NCI-H69 (cell line): ENCODE measurements around the gene PHACTR3.
A peak's percentile ranks its signal among the peaks of the same experiment; 100 is the strongest.

Source experiments
- DNase-seq: peaks from one replicate; lab custom pipeline; 2025; lab: John Stamatoyannopoulos, UW

Gene PHACTR3

DNA sequence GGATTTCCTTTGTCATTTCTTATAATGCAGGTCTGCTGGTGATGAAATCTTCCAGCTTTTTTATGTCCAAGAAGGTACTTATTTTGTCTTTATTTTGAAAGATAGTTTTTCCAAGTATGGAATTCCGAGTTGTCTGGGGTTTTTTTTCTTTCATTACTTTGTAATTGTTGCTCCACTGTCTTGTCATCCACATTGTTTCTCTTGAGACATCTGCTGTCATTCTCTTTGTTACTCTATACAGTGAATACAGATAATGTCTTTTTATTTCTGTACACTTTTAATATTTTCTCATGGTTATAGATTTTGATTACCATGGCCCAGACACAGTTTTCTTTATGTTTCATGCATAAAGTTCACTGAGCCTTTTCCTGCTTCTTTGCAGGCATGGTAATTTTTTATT is 196.0 kb downstream of the PHACTR3 start:
- no peak for DNase-seq

GRCh38 chr20:59802018-59802417 is 197.7 kb downstream of the PHACTR3 start:
- no peak for DNase-seq

GRCh38 chr20:59802471-59803221 is 198.3 kb downstream of the PHACTR3 start:
- no peak for DNase-seq

GRCh38 chr20:59804347-59804746 is 200.0 kb downstream of the PHACTR3 start:
- DNase-seq, result no peak

DNA sequence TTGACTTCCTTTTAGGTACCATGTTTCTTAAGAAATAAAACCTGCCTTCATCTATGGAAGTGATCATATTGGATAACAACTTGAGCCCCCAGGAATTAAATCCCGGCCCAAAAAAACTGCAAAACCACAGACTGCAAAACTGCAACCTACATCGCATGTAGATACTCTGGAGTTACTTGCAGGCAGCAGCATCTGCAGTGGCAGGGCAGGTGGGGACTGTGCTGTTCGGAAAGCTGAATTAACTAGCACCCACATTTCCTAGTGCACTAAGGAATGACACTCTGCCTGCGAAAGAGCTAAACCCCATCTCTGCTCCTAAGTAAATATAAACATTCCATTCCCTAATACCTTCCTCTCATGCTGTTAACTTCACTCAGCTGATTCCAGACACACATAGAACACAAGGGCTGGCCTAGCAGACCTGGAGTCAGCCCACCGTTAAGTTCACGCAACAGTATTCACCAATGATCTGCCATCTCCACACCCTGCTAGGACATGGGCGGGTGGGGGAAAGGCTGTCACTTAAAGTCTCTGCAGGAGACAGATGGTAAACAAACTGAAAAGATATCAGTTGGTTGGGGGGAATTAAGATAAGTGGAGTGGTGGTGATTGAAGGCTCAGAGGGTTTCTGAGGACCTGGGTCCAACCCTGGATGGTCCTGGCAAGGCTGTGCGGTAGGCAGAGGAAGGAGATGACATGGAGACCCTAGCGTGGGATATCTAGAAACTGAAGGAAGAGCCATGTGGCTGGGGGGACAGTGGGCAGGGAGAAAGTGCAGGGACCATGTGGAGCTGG is 200.7 kb downstream of the PHACTR3 start:
- no peak for DNase-seq

- DNase-seq, result no peak
Measured at GRCh38 chr20:59805786-59806577, 201.6 kb downstream of the PHACTR3 start.

- DNase-seq, result no peak
Measured at GRCh38 chr20:59806578-59806975, 202.2 kb downstream of the PHACTR3 start.

DNA sequence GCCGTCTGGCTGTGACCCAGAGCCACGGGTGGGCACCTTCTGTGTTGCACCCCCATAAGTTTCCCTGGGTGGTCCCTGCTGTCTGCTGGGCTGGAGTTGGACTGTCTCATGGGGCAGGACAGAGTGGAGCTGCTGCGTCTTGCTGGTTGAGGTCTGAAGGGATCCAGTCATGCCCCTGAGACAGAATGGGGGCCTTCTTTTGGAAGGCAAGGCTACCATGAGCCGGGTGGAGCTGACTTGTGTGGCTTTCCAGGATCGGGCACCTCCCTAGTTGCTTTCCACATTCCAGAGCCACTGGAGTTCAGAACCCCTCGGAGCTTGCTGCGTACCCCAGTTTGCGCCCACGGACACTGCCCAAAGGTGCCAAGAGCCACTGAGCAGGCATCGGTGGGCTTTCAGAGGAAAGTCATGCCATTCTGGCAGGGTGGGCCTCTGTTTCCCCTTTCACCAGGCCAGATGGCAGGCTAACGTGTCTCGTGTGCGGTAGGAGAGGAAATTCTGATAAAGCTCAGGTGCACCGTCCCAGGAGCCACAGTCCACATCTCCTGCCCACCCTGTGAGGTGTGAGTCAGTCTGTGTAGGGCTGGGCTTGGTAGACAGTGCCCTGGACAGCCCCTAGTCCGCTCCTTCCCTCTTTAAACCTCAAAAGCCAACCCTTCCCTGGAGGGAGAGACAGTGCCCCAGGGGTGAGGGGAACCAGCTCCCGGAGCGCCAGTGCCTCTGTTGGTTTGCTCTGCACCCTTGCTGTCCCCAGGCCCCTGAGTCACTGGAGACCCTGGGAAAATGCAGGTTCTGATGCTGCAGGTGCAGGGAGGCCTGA is 203.8 kb downstream of the PHACTR3 start:
- DNase-seq, result no peak

GRCh38 chr20:59808729-59809381 is 204.5 kb downstream of the PHACTR3 start:
- no peak for DNase-seq

GRCh38 chr20:59809630-59810448 is 205.5 kb downstream of the PHACTR3 start:
- no peak for DNase-seq

GRCh38 chr20:59810449-59811187 is 206.3 kb downstream of the PHACTR3 start:
- peak; percentile 39 for DNase-seq

DNA sequence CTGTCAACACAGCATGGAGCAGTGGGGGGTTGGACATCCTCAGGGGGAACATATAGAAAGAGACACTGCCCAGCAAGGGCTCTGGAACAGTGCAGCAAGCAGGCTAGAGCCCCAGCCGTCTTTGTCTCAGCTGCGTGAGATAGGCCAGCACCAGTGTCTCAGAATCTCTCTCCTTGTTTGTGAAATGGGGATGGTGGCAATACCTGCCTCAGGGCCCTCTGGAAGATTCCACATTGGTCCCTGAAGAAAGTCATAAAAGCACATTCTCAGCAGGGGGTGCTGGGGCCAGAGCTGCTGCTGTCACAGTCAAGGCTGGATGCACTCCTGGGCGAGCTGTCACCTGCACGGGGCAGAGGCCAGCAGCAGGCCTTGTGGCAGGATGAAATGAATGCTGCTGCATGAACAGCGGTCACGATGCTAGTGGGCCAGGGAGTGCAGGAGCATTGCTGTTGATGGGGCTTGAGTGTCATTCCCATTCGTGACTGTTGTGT is 207.4 kb downstream of the PHACTR3 start:
- no peak for DNase-seq

DNA sequence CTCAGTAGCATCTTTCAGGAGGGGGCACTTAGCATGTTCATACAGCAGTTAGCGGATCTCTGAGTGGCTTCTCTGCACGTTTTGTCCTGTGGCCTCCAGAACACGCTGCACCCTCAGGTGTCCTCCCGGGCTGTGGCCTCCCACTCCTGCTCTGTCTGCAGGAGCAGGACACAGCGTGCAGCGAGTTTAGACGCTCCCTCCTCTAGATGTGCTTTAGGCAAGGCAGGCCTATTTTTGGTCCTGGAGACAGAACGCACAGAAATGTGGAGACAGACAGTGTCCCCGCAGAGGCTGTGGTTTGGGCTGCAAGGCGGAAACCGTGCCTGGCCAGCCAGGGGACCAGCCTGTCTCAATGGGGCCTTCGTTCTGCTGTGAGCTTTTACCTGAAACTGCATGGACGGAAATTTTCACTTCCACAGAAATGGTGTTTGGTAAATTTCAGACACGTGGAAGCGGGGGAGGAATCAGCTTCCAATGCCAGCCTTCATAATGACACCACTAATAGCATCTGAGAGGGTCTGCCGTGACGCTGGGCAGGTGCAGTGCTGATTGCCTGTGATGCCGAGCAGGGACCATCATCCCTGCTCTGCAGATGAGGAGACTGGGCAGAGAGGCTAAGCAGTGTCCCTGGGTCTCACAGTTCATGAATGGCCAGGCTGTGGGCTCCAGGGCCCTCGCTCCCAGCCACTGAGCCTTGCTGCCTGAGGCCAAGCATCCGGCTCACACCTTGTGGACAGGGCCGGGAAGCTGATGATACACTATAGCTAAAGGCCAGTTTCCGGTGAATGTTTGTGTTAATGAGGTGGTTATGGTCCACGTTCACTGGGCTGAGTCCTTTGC is 208.2 kb downstream of the PHACTR3 start:
- DNase-seq, result no peak

DNA sequence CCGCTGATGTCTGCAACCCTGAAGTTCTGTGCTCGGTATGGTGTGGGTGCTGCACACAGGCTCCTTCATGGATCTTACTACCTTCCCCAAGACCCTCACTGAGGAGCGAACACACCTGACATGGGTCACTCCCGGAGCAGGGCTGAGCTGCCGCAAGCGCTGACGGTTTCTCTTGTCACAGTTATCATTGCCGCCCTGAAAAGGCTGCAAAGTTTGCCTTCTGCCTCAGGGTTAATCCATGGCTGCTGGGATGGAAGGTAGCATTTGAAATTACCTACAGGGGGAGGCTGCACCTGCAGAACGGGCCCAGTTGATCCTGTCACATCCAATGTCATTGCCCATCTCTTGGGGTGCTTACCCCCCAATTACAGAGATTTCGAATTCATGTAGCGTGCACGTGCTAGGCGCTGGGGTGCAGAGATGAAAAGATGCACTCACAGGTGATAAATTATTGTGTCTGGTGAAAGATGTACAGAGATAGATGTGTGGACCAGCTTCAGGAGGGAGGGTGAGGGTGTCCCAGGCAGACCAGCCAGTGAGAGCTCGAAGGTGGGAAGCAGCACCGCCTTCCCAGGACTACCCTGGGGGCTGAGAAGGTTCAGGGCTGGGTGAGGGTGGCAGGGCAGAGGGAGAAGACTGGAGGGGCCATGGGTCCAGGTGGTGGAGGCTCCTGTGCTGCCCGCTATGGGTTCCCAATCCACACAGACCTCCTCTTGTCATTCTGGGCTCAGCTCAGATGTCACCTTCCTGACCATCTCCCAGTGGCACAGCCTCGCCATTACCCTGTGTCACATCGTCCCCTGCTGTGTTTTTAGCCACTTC is 209.0 kb downstream of the PHACTR3 start:
- DNase-seq, result no peak

GRCh38 chr20:59813948-59814839 is 209.9 kb downstream of the PHACTR3 start:
- DNase-seq, result no peak

DNA sequence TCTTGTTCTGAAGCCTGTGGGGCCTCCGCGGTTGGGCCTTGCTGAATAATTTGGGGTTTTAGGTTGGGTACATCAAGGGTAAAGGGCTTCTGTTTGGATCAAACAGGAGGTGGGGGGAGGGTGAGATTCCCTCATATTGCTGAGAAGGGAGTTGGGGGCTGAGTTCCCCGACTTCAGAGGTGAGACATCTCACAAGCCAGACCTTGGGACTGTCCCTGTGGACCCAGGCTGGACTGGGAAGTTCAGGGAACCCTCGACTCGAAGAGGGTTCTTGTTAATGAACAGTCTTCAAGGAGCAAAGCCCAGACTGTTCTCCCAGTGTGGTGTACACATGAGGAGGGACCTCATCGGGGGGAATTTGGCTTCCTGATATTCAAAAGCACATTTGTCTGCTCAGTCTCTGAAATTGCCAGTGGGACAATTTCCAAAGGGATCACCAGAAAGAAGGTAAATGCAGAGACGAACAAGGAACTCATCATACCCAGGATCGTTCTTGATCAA is 210.6 kb downstream of the PHACTR3 start:
- no peak for DNase-seq
